ENCODE measurements around the gene ANKRD18B.
"Not testable (repeated sequence)": the region's sequence is repeated elsewhere in the genome, so short reads cannot be mapped to it uniquely, and the experiment has no call there.

Gene ANKRD18B

DNA sequence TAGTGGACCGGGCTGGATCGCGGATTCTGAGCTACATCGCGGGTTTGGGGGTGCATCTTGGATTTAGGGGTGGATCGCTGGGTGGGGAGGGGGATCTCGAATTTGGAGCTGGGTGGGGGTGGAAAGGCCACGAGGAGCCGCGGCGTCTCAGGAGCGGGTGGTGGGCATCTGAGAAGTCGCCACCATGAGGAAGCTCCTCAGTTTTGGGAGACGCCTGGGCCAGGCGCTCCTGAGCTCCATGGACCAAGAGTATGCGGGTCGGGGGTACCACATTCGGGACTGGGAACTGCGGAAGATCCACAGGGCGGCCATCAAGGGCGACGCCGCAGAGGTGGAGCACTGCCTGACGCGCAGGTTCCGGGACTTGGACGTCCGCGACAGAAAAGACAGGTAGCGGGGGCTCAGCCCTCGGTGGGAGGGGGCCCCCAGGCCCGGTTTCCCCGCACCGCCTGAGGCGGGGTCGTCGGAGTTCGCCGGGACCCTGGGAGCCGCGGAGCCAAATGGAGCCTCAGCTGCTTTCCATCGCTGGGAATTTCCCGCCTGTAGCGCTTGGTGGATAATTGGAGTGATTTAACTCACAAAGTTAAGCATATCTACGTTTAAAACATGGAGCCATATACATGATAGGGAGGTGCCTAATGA is 376 bp downstream of the ANKRD18B start:
- no peak for DNase-seq (ENCODE audit: low read depth, low spot score)
- no peak overlapping the region for H3K4me3 ChIP-seq (ENCODE audit: low read length)

DNA sequence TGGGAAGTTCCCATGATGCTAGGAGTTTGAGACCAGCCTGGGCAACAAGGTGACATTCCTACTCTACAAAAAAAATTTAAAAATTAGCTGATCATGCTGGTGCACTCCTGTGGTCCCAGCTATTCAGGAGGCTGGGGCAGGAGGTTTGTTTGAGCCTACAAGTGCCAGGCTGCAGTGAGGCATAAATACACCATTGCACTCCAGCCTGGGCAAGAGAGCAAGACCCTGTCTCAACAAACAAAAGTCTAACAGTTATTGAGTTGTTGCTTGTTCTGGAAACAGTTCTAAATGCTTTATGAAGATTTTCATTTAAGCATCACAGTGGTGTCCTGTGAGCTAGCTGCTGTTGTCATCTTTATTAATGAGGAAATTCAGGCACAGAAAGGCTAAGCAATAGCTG is 4.0 kb downstream of the ANKRD18B start:
- not testable (repeated sequence) for H3K4me3 ChIP-seq (ENCODE audit: low read length); DNase-seq (ENCODE audit: low read depth, low spot score)

DNA sequence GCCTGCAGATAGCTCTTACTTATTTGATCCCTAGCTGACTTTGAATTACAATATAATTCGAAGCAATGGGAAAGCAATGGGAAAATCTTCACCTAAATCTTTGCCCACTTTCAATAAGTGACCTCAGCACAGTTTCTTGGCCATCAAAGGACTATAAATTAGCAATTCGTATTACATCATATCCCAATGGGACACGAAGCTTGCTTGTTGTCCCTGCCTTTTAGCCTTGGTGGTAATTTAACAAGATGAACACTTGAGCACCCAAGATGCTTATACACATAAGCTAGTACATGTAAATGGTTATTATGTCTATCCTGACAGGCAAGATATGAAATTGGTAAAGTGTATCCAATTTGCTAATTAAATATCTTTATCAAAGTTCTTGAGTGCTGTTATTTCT is 9.9 kb downstream of the ANKRD18B start:
- not testable (repeated sequence) for DNase-seq (ENCODE audit: low read depth, low spot score)

DNA sequence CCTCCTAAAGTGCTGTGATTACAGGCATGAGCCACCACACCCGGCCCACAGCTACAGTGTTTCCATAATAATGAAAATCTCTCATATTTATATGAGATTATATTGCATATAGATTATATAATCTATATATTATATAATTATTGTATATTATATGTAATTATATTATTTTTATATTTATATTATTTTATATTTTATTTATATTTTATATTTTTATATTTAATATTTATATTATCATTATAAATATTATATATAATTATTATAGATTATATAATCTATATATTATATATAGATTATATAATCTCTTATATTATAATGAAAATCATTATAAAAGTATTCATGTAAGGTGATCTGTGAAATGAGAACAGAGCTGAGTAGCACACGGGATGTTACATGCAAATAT is 11.5 kb downstream of the ANKRD18B start:
- H3K4me3 ChIP-seq (ENCODE audit: low read length): no peak overlapping the region
- no peak for DNase-seq (ENCODE audit: low read depth, low spot score)

More for the DNA sequence above, 9.9 kb downstream of the ANKRD18B start:
- not testable (repeated sequence) for H3K4me3 ChIP-seq (ENCODE audit: low read length)

DNA sequence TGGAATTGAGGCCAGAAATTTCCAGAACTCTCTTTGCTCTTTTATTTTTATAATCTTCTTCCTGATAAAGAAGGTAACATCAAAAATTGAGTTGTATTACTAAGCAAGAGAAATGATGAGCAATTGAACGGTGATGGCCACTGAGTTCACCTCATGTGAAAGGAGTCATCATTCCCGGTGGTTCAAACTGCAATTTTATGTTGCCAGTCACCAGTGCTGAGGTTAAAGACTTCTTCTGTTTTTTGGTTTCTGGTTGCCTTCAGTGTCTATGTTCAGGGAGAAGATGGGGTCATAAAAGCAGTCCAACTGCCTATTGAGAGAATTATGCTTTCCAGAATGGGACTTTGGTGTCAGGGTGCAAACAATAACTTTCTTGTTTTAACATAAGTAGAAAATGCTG is 19.4 kb downstream of the ANKRD18B start:
- not testable (repeated sequence) for DNase-seq (ENCODE audit: low read depth, low spot score); H3K4me3 ChIP-seq (ENCODE audit: low read length)

DNA sequence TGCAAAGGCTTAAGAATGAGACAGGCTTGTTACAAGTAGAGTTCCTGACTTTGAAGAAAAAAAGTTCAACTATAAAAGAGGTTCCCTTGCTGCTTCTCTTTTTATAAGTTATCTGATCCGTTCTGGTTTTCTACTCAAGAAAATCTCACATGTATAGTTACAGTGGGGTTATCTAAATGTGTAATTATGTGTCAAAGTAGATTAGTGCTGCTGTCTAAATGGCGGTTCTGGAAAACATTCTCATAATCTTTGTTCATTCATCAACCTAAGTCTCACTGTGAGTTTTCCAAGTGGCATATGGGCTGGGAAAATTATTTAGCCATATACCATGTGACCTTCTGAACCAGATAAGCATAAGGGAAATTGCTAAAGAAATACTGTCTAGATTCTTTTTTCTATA is 21.7 kb downstream of the ANKRD18B start:
- not testable (repeated sequence) for DNase-seq (ENCODE audit: low read depth, low spot score)

DNA sequence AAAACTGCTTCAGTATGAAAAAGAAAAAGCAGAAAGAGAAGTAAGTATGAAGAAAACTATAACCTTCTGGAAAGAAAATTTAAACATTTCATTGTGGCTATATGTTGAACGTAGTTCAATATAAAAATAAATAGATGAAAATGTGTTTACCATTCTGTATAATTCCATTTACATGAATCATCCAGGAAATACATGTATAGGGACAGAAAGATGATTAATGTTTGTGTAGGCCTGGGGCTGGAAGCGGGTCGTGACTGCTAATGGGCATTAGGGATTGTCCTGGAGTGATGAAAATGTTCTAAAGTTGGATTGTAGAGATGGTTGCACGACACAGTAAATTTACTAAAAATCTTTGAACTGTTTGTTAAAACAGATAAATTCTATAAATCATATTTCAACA is 24.8 kb downstream of the ANKRD18B start:
- not testable (repeated sequence) for H3K4me3 ChIP-seq (ENCODE audit: low read length); DNase-seq (ENCODE audit: low read depth, low spot score)

More for the DNA sequence above, 21.7 kb downstream of the ANKRD18B start:
- not testable (repeated sequence) for H3K4me3 ChIP-seq (ENCODE audit: low read length)

DNA sequence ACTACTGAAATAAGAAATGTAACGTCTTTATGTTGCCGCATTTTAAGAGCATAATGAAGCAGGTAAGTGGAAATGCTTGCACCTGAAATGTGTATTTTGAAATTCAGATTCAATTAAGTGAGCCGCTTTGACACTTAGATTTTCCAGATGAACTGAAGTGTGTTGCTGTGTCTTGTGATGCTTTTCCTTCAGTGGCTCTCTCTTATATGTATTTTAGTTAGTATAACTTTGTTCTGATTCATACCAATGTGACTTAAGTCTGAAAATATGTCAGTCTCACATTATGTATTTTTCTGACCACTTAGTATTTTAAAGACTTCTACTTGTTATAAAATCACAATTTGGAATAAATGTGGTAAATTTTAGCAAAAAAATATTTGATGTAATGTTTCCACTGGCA is 25.4 kb downstream of the ANKRD18B start:
- DNase-seq (ENCODE audit: low read depth, low spot score); H3K4me3 ChIP-seq (ENCODE audit: low read length): not testable (repeated sequence)

DNA sequence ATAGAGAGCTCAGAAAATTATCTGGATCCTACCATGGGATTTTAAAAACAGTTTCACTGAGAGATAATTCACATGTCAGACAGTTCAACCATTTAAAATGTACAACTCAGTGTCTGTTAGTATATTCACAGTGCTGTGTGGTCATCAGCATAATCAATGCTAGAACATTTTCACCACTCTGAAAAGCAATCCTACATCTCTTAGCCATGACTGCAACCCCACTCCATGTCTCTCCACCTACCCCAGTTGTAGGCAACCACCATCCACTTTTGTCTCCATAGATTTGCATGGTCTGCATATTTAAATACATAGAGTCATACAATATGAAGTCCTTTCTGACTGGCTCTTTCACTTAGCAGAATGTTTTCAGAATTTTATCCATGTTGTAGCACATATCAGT is 27.1 kb downstream of the ANKRD18B start:
- DNase-seq (ENCODE audit: low read depth, low spot score); H3K4me3 ChIP-seq (ENCODE audit: low read length): not testable (repeated sequence)

DNA sequence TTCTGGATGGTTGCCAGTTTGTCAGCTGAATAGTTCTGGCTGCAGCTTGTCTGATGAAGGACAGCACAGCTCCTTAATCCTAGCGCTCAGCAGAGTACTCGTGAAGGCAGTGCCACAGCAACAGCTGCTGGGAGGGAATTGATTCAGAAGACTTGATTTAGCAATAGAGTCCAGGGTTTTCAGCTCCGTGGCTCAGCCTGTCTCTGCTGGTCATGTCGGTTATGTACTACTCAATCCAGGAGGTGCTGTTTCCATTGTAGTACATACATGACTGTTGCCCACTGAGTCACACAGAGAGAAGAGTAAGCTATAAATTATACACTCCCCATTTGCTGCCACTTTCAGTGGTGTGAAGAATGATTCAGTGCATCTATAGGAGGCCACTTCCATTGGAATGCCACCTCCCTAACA is 28.3 kb downstream of the ANKRD18B start:
- not testable (repeated sequence) for DNase-seq (ENCODE audit: low read depth, low spot score); H3K4me3 ChIP-seq (ENCODE audit: low read length)

DNA sequence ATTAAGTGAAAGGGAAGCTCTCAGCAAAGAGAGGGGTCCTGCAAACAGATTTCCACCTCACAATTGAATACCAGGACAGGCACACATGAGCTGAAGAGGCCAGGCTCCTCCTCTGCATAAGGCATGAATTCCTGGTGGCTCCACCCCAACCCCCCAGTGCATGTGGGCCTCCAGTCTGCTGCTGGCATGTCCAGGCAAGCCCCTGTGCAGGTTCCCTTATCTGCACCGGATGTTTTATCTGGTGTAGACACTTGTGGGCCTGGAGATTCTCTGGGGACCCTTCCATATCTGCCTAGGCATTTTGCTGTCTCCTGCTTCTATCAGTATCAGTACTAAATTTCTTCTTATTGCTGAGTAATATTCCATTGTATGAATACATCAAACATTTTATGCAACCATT is 36.2 kb downstream of the ANKRD18B start:
- H3K4me3 ChIP-seq (ENCODE audit: low read length); DNase-seq (ENCODE audit: low read depth, low spot score): not testable (repeated sequence)

DNA sequence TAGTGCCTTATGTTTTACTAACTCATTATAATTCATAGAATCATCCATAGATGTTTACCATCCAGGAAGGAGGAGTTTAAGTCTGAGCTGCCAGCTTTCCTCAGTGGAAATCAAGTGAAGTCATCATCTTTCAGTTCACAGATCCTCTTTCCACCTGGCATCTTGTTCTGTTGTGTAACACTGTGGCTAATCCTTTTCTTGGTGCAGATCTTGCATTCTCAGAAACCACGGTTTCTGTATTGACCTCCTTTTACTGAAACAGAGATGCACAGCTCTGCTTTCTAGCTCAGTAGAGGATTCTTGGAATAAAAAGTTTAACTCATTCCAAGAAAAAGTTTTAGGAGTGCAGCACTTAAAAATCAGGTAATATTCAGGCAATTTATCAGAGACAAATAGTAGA is 38.1 kb downstream of the ANKRD18B start:
- DNase-seq (ENCODE audit: low read depth, low spot score); H3K4me3 ChIP-seq (ENCODE audit: low read length): not testable (repeated sequence)

DNA sequence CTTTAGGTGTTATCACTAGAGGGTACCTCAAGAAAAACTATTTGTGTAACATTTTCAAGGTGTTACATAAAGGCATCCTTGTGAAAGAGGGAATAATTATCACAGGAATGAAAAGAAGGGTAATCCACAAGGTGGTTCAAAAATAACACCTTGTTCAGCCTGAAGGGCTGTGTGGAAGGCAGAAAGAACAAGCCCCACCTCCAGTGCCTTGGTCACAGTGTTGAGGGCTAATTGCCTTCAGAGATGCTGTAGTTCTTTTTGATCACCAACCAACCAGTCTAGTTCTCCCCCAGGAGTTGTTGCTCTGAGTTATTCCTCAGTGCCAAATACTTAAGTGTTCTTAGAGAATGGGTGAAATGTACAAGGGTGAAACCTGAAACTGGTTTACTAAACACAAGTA is 43.7 kb downstream of the ANKRD18B start:
- H3K4me3 ChIP-seq (ENCODE audit: low read length); DNase-seq (ENCODE audit: low read depth, low spot score): not testable (repeated sequence)

DNA sequence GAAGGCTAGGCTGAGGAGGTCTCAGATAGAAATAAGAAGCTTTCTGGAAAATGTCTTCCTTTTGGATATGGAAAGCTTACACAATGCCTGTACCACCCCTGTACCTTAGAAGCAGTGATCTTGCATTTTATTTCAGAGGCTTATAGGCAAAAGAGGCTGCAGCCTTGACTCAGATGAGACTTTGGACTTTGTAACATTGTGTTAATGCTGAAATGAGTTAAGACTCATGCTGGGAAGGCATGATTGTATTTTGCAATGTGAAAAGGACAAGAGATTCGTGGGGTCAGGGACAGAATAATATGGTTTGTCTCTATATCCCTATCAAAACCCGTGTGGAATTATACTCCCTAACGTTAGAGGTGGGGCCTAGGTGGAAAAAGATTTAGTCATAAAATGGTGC is 53.7 kb downstream of the ANKRD18B start:
- not testable (repeated sequence) for DNase-seq (ENCODE audit: low read depth, low spot score); H3K4me3 ChIP-seq (ENCODE audit: low read length)

DNA sequence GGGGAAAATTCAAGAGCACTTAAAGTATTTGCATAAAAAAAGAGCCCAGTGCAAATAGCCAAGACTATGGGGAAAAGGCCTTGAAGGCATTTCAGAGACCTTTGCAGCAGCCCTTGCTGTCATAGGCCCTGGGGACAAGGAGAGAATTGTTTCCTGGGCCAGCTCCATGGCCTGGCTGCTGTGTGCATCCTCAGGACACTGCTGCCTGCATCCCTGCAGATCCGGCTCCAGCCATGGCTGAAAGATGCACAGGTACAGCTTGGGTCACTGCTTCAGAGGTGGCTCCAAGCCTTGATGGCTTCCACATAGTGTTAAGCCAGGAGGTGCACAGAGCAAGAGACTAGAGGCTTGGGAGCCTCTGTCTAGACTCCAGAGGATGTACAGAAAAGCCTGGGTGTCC is 55.9 kb downstream of the ANKRD18B start:
- not testable (repeated sequence) for DNase-seq (ENCODE audit: low read depth, low spot score)

DNA sequence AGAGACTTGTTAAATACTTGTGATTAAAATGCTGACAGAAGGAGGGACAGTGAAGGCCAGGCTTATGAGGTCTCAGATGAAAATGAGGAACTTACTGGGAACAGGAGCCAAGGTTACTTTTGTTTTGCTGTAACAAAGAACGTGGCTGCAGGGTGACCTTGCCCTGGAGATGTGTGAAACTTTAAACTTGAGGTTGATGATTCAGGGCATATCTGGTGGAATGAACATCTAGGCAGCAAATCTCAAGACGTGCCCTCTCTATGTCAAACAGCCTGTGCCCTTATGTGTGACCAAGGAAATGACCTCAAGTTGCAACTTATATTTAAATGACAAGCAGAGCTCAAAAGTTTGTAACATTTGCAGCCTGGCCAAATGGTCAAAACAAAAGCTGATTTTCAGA is 58.6 kb downstream of the ANKRD18B start:
- not testable (repeated sequence) for DNase-seq (ENCODE audit: low read depth, low spot score); H3K4me3 ChIP-seq (ENCODE audit: low read length)

More for the DNA sequence above, 55.9 kb downstream of the ANKRD18B start:
- not testable (repeated sequence) for H3K4me3 ChIP-seq (ENCODE audit: low read length)

DNA sequence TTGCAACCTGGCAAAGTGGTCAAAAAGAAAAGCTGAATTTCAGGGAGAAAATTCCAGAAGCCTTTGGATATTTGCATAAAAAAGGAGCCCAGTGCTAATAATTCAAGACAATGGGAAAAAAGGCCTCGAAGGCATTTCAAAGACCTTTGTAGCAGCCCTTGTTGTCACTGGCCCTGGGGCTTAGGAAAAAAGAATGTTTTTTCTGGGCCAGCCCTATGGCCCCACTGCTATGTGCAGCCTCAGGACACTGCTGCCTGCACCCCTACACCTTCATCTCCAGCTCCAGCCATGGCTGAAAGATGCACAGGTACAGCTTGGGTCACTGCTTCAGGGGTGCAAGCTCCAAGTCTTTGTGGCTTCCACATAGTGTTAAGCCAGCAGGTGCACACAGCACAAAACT is 62.1 kb downstream of the ANKRD18B start:
- not testable (repeated sequence) for DNase-seq (ENCODE audit: low read depth, low spot score); H3K4me3 ChIP-seq (ENCODE audit: low read length)

DNA sequence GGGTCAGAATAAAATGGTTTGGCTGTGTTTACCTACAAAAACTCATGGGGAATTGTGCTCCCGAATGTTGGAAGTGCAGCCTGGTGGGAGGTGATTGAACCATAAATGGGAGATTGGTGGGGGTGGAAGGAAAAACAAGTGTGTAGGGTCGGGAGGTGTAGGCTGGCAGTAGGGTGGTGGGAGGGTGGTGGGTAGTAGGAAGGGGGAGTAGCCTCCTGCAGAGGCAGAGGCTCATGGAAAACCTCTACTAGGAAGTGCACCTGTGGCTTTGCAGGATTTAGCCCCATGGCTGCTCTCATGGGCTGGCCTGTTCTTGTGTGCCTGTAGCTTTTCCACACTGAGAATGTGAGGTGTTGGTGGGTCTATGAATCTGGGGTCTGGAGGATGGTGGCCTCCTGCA is 63.7 kb downstream of the ANKRD18B start:
- DNase-seq (ENCODE audit: low read depth, low spot score); H3K4me3 ChIP-seq (ENCODE audit: low read length): not testable (repeated sequence)

DNA sequence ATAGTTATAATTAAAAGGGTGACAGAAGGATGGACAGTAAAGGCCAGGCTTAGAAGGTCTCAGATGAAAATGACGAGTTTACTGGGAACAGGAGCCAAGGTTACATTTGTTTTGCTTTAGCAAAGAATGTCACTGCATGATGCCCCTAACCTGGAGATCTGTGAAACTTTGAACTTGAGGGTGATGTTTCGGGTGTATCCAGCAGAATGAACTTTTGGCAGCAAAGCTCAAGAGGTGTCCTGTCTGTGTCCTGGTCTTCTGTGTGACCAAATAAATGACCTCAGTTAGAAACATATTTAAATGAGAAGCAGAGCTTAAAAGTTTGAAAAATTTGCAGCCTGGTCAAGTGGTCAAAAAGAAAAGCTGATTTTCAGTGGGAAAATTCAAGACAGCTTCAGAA is 64.8 kb downstream of the ANKRD18B start:
- not testable (repeated sequence) for DNase-seq (ENCODE audit: low read depth, low spot score); H3K4me3 ChIP-seq (ENCODE audit: low read length)

DNA sequence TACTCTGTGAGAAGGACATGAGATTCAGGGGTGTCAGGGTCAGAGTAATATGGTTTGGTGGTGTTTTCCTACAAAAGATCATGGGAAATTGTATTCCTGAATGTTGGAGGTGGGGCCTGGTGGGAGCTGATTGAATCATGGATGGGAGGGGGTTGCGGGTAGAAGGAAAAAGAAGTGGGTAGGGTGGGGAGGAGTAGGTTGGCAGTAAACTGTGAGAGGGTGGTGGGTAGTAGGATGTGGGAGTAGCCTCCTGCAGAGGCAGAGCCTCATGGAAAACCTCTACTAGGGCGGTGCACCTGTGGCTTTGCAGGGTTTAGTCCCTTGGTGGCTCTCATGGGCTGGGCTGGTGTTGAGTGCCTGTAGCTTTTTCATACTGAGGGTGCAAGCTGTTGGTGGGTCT is 66.8 kb downstream of the ANKRD18B start:
- H3K4me3 ChIP-seq (ENCODE audit: low read length); DNase-seq (ENCODE audit: low read depth, low spot score): not testable (repeated sequence)

DNA sequence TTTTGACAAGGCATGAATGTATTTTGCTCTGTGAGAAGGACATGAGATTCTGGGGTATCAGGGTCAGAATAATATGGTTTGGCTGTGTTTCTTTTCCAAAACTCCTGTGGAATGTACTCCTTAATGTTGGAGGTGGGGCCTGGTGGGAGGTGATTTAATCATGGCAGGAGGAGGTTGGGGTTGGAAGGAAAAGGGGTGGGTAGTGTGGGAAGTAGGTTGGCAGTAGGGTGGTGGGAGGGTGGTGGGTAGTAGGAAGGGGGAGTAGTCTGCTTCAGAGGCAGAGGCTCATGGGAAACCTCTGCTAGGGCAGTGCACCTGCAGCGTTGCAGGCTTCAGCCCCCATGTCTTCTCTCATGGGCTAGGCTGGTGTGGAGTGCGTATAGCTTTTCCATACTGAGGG is 72.9 kb downstream of the ANKRD18B start:
- DNase-seq (ENCODE audit: low read depth, low spot score): peak; percentile 43
- H3K4me3 ChIP-seq (ENCODE audit: low read length): not testable (repeated sequence)

Data from Jurkat, Clone E6-1 (cell line).